ENCODE measurements around the gene NAA40. TPM values are rescaled to one million over a fixed set of nuclear protein-coding genes. Genes with fewer than 3 reads are reported as not detected.

Gene NAA40
- total and polyA plus RNA-seq, 2 of the 4 experiments (the other 2 are of a cell fraction) = 15.2 to 24.7 TPM

DNA sequence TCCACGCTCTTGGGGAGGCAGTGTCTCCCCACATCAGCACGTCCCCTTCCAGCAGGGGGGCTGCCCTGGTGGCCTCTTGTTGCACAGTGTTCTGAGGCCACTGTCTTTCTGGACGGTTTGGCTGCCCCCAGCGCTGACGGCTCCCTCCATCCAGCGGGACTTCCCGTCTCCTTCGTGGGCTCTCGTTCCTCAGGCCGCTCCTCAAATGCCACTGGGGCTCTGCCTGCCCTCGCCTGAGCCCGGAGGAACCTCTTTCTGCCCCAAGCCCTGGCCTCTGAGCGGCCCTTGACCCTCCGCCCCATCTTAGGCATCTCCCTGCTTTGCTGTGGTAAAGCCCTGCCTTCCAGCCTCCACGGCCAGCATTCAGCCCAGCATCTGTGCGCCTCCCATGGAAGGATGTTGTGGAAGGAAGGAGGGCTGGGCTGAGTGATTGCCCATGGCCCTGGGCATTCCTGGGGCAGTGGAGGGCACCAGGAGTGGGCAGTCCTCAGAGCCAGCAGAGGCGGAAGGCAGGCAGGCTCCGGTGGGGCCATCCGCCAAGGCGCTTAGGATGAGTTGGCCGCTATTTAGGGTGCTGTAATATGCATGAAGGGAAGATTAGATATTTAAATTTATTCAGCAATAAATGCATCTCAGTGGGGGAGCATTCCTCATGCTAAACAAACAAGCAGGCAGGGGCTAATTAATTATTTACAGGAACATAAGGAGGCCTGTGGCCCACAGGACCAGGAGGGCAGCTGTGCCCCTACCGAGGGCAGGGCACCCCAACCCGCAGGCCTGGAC is 65.2 kb downstream of the NAA40 start:
- H3K36me3 ChIP-seq (ENCODE audit: control insufficient read depth, insufficient read depth, low read length) = peaks cover 3% of the 10 kb centered on the region; the same call in 1 of the 2 replicates
- H3K18ac ChIP-seq (ENCODE audit: low read depth, low read length) = no peak overlapping the region
- H3K56ac ChIP-seq (ENCODE audit: extremely low read depth, insufficient read depth, low read length) = no peak overlapping the region
- H3K4me2 ChIP-seq (ENCODE audit: low read depth, low read length) = no peak overlapping the region
- 78% methylated on average over 9 of the region's 23 CpGs; no CpG with 5 or more reads in 1 of the 2 experiments for WGBS, 2 experiments (ENCODE audit: extremely low coverage in 2 of 2, insufficient read length in 1 of 2)
- H2AK5ac ChIP-seq (ENCODE audit: low read depth, low read length) = no peak overlapping the region
- H3K4me3 ChIP-seq (ENCODE audit: insufficient read depth, low read depth, low read length) = no peak overlapping the region
- H2BK20ac ChIP-seq (ENCODE audit: low read depth, low read length) = no peak overlapping the region
- in situ Hi-C loops (cut with MboI; ENCODE audit: low sequenced_read_pairs) (no loop called here), dilution Hi-C loops (cut with HindIII; ENCODE audit: low sequenced_read_pairs, unreplicated experiment) (no loop called here), intact Hi-C loops (cut with micrococcal nuclease) (loop anchor here (1.0 to 10.0 kb wide), 2 partner anchors 144 to 301 kb away; partner anchors contain the start of genes CATSPERZ and ESRRA)
- no peak overlapping the region for H3K4ac ChIP-seq (ENCODE audit: low read depth, low read length)
- H4K5ac ChIP-seq (ENCODE audit: low read depth, low read length) = no peak overlapping the region
- 0 out of 2 replicates have a peak, but pooled peaks cover 3% of the 10 kb centered on the region for H3K9me1 ChIP-seq (ENCODE audit: insufficient read depth, low read length)
- no peak for DNase-seq
- no peak overlapping the region for H2AK9ac ChIP-seq (replicated peaks; ENCODE audit: low read depth, low read length, poor library complexity)
- POLR2A ChIA-PET (ENCODE audit: unreplicated experiment) = no interaction called here
- no peak overlapping the region for H3K23ac ChIP-seq (ENCODE audit: low read depth, low read length)
- CTCF ChIA-PET = no interaction called here
- H3K27ac ChIP-seq (ENCODE audit: insufficient read depth, low read length) = no peak overlapping the region
- H3K14ac ChIP-seq (replicated peaks; ENCODE audit: low read depth, low read length) = no peak overlapping the region
- BruUV-seq (replicated peaks) = no TSS peak
- H3K27me3 ChIP-seq (ENCODE audit: control insufficient read depth, insufficient read depth, low read length) = no peaks in the 10 kb centered on the region
- peaks cover 11% of the 10 kb centered on the region for H3K4me1 ChIP-seq (ENCODE audit: control insufficient read depth, insufficient read depth, low read length)
- no peak for ATAC-seq (ENCODE audit: low read depth)
- no peaks in the 10 kb centered on the region for H3K9me3 ChIP-seq (ENCODE audit: control insufficient read depth, insufficient read depth, low read length)
- H2AFZ ChIP-seq (replicated peaks; ENCODE audit: low read length, poor library complexity) = no peak overlapping the region
- H2BK5ac ChIP-seq (ENCODE audit: low read depth, low read length, poor library complexity, severe bottlenecking) = no peak overlapping the region
- no peak overlapping the region for H3K9ac ChIP-seq (ENCODE audit: low read depth, low read length)
- H2BK120ac ChIP-seq (ENCODE audit: low read depth, low read length) = no peak overlapping the region
- no peak overlapping the region for H4K8ac ChIP-seq (ENCODE audit: low read depth in 2 of 2, low read length in 2 of 2)
- no peak overlapping the region for H4K91ac ChIP-seq (ENCODE audit: insufficient read depth, low read depth, low read length)
- H4K20me1 ChIP-seq (ENCODE audit: insufficient read depth, low read length) = peaks cover 6% of the 10 kb centered on the region
- H2BK15ac ChIP-seq (ENCODE audit: low read depth, low read length) = no peak overlapping the region
- peaks cover 0 to 4% of the 10 kb centered on the region in 2 experiments; a peak in 1 of 4 replicates for H3K79me1 ChIP-seq (ENCODE audit: low read depth in 1 of 2, low read length in 2 of 2)
- TF ChIP-seq USF2 (IDR thresholded peaks at IDR 0.05; ENCODE audit: low read depth, low read length) (no peak), RAD21 (IDR thresholded peaks at IDR 0.05; ENCODE audit: low read length) (no peak), CHD1 (IDR thresholded peaks at IDR 0.05; ENCODE audit: low read depth, low read length) (no peak), NFE2L2 (IDR thresholded peaks at IDR 0.05; ENCODE audit: low read depth, low read length) (no peak), MAZ (IDR thresholded peaks at IDR 0.05; ENCODE audit: borderline replicate concordance, low read depth, low read length) (no peak), MXI1 (IDR thresholded peaks at IDR 0.05; ENCODE audit: borderline replicate concordance, low read depth, low read length) (no peak), FOS (IDR thresholded peaks at IDR 0.05; ENCODE audit: low read depth, low read length) (no peak), MAFK (IDR thresholded peaks at IDR 0.05; ENCODE audit: low read depth, low read length) (no peak), CEBPB (IDR thresholded peaks at IDR 0.05; ENCODE audit: low read depth, low read length) (no peak), SMC3 (IDR thresholded peaks at IDR 0.05; ENCODE audit: low read depth, low read length) (no peak), RCOR1 (IDR thresholded peaks at IDR 0.05; ENCODE audit: insufficient replicate concordance, low read length) (no peak), POLR2A (IDR thresholded peaks at IDR 0.05; ENCODE audit: low read depth, low read length) (no peak), RFX5 (IDR thresholded peaks at IDR 0.05; ENCODE audit: low read depth, low read length) (no peak)
- TF ChIP-seq, protein P1, sequence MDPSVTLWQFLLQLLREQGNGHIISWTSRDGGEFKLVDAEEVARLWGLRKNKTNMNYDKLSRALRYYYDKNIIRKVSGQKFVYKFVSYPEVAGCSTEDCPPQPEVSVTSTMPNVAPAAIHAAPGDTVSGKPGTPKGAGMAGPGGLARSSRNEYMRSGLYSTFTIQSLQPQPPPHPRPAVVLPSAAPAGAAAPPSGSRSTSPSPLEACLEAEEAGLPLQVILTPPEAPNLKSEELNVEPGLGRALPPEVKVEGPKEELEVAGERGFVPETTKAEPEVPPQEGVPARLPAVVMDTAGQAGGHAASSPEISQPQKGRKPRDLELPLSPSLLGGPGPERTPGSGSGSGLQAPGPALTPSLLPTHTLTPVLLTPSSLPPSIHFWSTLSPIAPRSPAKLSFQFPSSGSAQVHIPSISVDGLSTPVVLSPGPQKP (IDR thresholded peaks at IDR 0.05; ENCODE audit: borderline replicate concordance, low read depth, low read length) = no peak
- TF ChIP-seq, protein P2, sequence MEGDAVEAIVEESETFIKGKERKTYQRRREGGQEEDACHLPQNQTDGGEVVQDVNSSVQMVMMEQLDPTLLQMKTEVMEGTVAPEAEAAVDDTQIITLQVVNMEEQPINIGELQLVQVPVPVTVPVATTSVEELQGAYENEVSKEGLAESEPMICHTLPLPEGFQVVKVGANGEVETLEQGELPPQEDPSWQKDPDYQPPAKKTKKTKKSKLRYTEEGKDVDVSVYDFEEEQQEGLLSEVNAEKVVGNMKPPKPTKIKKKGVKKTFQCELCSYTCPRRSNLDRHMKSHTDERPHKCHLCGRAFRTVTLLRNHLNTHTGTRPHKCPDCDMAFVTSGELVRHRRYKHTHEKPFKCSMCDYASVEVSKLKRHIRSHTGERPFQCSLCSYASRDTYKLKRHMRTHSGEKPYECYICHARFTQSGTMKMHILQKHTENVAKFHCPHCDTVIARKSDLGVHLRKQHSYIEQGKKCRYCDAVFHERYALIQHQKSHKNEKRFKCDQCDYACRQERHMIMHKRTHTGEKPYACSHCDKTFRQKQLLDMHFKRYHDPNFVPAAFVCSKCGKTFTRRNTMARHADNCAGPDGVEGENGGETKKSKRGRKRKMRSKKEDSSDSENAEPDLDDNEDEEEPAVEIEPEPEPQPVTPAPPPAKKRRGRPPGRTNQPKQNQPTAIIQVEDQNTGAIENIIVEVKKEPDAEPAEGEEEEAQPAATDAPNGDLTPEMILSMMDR (conservative IDR thresholded peaks at IDR 0.05; ENCODE audit: low read depth, low read length) = no peak
